ENCODE measurements around the gene DDX25.

- TF ChIP-seq POLR2A (IDR thresholded peaks at IDR 0.05) (no peak), CTCF (IDR thresholded peaks at IDR 0.05) (no peak)
These were observed 19.3 kb downstream of the DDX25 start for GRCh38 chr11:125923633-125924032.

Measured in body of pancreas (tissue), 4 donors.